ENCODE results near the gene PPFIA1.
"Not testable (repeated sequence)": the region's sequence is repeated elsewhere in the genome, so short reads cannot be mapped to it uniquely, and the experiment has no call there.

The PPFIA1 gene

DNA sequence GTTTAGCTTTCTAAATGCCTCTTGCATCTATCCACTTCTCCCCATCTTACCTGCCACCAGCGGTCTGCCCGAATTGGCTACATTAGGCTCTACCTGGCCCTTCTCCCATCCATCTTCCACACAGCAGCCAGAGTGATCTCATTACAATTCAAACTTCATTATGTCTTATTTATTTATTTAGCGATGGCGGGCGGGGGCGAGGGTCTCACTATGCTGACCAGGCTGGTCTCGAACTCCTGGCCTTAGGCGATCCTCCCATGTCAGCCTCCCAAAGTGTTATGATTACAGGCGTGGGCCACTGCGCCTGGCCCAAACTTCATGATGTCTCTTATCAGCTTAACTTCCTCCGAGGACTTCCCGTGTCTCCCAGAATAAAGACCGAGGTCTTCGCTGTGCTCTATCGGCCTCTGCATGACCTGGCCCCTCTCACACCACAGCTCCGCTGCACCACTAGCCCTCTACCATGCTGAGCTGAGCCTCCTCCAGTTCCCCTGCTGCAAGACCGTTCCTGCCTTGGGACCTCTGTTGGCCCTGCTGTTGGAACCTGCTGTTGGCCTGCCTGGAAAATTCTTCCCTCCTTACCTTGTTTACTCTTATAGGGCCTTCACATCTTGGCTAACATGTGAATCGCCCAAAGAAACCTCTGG is 127.0 kb downstream of the PPFIA1 start:
- no peak for DNase-seq (ENCODE audit: low read depth)

DNA sequence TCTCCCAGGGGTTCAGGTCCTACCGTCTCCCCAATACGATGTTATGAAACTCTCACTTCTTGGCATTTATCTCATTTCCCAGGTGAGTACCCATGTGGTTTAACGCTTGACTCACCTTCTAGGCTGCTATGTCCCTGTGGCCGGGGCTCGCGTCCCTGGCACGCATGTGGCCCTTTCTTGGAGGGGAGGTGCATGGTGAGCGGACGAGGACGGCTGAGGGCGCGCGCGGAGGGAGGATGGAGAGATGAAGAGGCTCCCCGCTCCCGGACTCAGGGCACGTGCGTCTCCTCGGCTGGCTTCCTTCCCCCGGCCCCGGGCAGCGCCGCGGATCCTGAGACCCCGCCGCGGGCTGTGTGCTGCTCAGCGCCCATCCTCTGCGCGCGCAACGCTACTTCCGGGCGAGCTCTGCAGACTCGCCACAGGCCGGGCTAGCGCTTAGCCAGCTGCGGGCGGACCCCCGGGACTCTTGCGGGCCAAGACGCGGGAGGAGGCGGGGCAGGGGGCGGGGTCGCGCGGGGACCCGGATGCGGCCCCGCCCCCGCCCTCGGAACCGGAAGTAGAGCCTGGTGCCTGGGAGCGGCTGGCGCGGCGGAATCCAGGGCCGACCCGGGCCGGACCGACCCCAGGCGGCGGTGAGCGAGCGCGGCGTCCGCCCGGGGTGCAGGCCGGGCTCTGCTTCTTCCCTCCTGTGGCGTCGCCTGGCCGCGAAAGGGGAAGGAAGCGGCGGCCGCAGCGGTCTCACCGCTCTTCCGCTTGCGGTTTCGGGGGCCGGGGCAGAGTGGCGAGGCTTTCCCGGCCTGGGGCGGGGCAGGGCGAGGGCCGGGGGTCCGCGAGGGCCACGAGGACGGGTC is 127.7 kb downstream of the PPFIA1 start, which contains the start of gene CTTN:
TSS of gene CTTN (plus strand) at position 547 of the 851 bp plus-strand sequence. CDS start 8,769 bp downstream, outside the sequence.
- peak; percentile 25 for DNase-seq (ENCODE audit: low read depth)

DNA sequence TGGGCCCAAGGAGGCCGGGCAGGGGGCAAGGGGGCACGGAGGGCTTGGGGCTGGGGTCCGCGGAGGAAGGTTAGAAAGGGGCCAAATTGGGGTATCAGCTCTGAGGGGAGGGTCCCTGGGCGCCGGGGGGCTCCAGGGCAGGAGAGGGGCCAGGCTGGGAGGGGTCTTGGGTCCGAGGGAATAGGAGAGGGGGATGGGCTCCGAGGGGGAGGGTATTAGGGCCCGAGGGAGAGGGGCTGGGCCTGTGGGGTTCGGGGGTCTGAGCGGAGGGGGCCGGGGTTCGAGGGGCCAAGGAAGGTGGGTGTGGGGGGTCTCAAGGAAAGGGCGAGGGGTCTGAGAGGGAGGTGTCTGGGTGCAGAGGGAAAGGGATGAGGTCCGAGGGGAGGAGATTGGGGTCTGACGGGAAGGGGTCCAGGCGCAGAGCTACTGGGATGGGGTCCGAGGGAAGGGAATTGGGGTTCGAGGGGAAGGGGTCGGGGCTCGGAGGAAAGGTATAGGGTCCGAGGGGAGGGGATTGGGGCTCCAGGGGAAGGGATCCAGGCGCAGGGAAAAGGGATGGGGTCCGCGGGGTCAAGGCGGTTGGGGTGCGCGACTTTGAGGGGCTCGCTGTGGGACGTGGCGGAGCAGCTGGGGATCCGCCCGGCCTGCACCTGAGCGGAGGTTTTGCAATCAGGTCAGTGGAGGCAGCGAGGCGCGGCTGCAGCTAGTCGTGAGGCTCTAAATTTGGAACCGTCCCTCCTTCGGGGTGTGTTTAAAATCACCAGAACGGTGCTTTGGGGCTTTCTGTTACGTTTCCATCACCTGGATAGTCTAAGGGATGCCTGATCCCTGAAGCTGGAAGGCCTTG is 128.6 kb downstream of the PPFIA1 start:
- DNase-seq (ENCODE audit: low read depth), result no peak

DNA sequence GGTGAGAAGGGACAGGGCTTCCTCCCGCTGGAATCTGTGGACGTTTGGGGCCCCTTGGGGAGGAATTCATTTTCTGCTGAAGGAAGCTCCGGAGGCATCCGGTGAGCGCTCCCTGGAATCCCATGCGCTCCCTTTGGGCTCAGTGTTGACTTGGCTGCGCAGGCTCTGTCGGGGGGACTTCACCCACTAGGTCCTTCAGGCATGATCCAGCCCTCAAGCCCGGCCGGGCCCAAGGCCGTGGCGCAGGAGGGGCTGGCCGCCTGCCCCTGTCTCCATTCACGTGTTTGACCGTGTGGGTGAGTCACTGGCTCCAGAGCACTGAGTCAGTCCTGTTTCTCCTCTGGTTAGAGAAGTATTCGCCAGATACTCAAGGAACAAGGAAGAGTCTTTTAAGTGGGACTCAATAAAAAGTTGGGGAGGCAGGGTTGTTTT is 129.2 kb downstream of the PPFIA1 start:
- no peak for DNase-seq (ENCODE audit: low read depth)

DNA sequence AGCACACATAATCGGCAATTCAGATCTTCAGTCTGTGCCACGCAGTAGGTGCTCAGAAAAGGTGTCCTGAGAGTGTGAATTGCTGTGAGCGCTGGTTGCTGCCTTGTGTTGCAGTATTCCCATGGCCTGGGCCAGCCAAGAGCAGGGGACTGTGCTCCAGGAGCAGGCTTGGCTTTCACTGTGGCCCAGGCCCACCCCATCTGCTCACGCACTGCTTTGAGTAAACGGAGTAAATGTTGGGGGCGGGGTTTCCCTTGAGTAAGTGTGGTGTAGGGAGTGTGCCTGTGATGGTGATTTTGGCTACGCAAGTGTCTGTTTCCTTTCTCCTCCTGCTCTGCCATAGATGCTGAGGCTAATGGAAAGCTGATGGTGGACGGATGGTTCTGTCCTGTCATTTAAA is 130.2 kb downstream of the PPFIA1 start:
- DNase-seq (ENCODE audit: low read depth), result no peak

DNA sequence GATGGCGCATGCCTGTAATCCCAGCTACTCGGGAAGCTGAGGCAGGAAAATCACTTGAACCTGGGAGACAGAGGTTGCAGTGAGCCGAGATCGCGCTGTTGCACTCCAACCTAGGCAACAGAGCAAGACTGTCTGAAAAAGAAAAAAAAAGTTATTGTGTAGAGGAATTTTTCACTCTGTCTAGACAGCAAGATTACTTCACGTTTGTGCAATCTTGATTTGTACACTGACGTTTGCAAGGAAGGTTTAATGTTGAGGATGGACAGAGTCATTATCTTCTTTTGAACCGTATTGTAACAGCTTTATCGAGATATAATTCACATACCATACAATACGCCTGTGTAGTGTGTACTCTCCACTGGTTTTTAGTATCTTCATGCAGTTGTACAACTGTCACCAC is 131.5 kb downstream of the PPFIA1 start:
- DNase-seq (ENCODE audit: low read depth), result no peak

DNA sequence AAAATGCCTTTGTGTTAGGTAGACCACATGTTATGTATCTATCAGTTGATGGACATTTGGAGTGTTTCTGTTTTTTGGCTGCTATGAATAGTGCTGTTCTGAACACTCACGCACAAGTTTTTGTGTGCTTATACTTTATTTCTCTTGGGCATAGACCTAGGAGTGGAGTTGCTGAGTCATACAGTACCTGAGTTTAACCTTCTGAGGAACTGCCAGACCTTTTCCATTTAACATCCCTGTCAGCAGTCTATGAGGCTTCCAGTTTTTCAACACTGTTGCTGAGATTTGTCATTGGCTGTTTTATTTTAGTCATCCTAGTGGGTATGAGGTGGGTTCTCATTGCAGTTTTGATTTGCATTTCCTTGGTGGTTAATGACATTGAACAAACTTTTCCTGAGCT is 132.2 kb downstream of the PPFIA1 start:
- no peak for DNase-seq (ENCODE audit: low read depth)

DNA sequence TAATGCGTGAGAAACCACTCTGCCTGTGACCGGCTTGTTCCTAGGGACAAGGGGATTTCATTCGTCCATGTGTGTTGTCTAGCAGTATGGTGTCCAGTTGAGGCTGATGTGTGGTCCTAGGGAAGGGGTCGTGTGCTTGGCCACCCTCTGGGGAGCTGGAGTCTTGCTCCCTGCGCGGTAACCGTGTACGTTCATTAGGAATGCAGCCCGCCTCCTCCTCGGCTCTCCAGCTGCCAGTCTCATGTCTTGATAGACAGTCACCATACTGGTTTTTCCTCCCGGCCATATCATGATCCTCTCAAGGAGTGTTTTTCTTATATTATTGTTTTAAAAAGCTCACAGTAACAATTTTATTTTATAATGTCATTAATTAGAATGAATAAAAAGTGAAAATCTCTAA is 133.8 kb downstream of the PPFIA1 start:
- DNase-seq (ENCODE audit: low read depth), result no peak

DNA sequence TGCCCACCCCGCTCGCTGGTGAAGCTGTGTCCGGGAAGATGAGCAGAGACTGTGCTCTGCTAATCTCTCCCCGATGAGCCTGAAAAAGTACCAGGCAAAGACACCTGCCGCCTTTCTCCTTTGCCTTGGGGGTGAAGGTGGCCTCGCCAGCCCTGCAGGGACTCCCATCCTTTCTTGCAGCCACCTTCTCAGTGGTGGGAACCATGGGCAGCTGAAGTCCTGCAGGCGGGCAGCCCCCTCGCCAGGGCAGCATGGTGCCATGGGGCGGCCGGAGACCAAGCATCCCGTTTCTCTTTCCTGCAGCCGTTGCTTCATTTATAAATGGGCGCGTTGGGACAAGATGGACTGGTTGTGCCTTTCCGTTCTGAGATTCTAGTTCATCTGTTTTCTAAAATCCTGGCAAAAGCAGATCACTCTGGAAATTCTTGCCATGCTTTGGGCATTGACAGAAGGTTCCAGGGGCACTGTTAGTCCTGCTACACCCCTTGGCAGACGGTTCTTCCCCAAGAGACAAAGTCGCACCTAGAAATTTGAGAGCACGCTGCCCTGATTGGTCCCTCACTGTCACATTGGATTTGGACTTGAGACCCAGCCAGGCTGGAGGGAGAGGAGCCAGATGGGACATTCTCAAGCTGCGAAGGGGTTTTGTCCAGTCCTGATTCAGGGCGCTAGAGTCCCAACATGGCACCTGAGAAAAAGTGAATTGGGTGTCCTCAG is 135.3 kb downstream of the PPFIA1 start:
- DNase-seq (ENCODE audit: low read depth), result no peak

DNA sequence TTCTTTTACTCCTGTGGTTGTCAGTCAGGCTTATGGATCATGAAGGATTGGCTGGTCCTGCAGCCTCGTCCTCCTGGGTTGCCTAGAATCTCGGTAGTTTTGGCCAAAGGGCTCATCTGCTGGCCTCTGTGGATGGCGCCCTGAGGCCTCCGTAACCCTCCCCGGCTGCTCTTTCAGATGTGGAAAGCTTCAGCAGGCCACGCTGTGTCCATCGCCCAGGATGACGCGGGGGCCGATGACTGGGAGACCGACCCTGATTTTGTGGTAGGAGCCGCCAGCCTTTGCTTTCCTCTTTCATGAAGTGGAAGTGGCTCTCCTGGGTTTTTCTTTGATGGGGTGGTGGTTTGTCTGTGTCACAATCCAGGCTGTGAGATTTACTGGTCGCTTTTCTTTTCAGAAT is 136.6 kb downstream of the PPFIA1 start:
- DNase-seq (ENCODE audit: low read depth), result no peak

DNA sequence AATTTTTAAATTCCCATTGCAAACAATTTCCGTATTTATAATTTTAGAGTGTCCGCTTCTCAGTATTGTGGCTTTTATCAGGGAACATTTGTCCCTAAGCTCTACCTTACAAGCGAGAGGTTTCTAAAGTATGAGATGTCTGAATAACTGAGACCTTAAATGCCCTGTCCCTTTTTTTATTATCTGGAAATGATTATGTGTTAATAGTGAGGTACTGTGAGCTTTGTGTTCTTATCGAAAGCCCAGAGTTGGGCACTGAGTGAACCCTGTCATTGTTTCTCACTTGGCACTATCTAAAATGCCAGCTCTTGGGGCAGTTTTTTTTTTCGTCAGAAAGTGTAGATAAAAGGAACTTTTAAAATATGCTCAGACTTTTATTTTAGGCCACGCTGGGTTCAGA is 137.3 kb downstream of the PPFIA1 start:
- DNase-seq (ENCODE audit: low read depth), result no peak

DNA sequence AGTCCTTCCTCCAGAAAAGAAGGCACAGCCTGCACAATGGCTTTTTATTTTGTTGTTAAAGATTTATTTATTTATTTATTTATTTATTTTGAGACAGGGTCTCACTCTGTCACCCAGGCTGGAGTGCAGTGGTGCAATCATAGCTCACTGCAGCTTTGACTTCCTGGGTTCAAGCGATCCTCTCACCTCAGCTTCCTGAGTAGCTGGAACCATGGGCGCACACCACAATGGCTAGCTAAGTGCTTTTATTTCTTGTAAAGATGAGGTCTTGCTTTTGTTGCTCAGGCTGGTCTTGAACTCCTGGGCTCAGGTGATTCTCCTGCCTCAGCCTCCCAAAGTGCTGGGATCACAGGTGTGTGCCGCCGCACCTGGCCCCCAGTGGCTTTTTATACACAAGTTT is 137.8 kb downstream of the PPFIA1 start:
- DNase-seq (ENCODE audit: low read depth), result not testable (repeated sequence)

DNA sequence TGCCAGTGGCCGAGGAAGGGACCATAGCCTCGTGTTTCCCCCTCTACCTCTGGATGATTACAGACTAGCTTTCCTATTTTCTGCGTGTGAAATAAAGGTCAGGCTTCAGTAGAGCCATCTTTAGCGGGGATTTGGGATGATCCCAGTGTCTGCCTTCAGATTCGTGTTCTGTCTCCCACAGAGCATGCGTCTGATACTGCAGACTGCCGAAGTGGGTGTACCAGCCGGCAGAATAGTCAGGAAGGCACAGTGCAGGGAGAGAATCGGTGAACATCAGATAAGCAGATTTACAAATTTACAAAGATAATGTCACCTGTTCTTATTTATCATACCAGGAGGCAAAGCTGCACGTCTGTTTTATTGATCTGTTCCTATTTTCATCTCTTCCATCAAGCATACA is 138.9 kb downstream of the PPFIA1 start:
- no peak for DNase-seq (ENCODE audit: low read depth)

DNA sequence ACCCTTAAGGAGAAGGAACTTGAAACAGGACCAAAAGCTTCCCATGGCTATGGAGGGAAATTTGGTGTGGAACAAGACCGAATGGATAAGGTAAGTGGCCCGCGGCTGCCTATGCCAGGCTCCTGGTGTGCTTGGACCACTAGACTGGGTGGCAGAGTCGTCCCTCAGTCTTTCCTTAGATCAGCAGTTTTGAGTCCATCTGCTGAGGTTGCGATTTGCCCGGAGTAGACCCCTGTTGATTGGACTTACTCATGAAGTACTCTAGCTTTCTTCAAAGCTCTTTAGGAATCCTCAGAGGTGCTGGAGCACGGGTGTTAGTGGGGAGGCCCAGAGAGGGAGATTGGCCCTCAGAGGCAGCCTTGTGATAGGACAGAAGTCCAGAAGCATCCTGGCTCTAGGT is 139.4 kb downstream of the PPFIA1 start:
- DNase-seq (ENCODE audit: low read depth), result no peak

DNA sequence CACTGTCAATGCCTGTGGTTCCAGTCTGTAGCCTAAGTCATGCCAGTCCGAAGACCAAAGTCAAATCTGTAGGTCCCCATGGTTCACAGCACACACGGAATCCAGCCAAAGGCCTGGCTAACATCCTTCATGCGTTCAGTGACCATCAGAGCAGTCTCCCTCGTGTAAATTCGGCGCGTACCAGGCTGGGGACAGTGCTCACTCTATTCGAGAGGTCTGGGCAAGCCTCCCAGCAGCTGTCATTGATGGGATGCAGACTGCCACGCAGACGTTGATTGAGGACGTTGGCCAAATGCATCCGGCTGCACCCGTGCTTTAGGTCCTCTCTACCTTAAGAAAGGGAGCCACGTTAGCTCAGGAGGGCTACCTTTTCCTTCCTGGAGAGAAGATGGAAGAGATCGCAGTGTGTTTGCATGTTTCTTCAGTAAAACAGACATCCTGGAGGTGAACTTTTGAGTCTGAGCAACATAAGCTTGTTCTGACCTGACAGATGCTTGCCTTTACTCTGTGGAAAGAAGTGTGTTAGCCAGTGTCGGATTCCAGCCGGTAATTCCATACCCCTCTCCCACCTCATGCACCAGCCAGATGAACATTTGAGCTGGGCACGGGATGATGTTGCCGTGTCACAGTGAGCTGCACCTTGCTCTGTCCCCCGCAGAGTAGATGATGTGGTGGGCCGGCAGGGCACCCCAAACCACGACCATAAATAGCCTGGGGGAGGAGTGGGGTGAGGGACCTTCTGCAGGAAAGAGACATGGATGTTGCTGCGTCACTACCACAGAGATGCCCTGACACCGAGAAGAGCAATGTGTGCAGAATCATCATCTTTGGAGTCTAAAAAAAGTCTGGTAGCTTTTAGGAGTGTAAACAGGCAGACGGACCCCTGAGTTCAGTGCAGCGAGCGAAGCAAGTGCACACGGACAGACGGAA is 140.1 kb downstream of the PPFIA1 start:
- DNase-seq (ENCODE audit: low read depth), result no peak

DNA sequence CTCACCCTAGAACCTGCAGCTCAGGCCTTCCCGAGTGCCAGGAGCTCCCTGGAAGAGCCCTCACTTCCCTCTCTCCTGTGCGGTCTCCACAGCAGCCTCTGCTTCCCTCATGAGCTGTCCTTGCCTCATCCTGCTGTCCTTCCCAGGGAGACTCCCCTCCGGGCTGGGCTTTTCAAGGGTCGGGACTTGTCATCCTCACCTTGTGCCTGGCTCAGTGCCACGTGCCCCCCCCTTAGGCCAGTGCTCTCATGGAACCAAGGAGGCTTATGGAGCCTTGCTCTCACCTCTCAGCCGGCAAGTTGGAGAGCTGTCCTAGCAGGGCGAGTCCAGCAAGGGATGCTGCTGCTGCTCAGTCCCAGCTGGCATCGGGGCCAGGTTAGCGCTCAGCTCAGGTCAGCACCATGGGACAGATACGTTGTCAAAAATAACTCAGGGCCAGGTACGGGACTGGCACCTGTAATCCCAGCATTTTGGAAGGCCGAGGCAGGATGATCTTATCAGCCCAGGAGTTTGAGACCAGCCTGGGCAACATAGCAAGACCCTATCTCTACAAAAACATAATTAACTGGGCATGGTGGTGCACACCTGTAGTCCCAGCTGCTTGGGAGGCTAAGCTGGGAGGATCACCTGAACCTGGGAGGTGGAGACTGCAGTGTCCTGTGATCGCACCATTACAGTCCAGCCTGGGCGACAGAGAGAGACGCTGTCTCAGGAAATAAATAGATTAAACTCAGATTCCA is 141.4 kb downstream of the PPFIA1 start:
- DNase-seq (ENCODE audit: low read depth), result no peak

DNA sequence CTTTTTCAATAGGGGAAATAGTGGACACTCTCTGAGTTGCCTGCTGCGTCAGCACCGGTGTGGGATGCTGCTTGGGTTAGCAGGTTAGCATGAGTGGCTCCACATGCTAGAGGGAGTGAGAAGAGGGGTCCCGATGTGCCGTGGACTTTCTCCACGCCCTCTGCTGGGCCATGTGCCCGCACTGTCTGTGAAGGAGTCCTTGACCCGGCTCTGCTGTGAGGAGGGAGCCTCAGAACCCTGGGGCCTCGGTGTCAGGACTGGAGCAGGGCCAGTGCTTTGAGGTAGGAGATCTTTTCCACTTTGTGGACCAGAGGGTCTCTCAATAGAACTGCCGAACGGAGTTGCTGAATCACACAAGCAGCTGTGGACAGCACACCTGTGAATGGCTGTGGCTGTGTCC is 142.7 kb downstream of the PPFIA1 start:
- DNase-seq (ENCODE audit: low read depth), result no peak

DNA sequence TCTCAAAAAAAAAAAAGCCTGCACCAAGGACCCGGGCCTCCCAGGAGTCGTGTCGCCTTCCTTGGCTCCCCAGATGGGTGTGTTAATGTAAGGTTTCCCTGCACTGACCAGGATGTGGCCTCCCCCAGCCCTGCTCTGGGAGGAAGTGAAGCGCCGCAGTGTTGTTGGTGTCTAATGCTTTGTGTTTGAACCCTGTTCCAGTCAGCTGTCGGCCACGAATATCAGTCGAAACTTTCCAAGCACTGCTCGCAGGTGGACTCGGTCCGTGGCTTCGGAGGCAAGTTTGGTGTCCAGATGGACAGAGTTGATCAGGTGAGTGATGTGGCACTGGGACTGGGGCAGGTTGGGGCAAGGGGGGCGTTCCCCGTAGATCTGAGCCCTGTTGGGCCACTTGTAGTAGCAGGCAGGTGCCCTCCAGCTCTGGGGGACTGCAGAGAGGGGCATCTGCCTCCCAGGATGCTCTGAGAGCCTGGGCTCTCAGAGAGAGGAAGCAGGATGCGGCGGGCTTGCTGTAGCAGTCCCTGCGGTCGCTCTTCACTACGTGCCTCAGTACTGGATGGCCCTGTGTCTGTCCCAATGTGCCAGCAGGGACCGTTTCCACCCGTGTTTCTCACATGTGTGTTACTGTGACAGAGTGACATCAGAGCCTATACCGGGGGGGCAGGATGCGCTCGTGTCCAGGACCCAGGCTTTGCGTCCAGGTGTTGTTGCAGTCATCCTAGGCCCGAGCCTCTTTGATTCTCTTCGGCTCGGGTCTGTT is 144.0 kb downstream of the PPFIA1 start:
- no peak for DNase-seq (ENCODE audit: low read depth)

DNA sequence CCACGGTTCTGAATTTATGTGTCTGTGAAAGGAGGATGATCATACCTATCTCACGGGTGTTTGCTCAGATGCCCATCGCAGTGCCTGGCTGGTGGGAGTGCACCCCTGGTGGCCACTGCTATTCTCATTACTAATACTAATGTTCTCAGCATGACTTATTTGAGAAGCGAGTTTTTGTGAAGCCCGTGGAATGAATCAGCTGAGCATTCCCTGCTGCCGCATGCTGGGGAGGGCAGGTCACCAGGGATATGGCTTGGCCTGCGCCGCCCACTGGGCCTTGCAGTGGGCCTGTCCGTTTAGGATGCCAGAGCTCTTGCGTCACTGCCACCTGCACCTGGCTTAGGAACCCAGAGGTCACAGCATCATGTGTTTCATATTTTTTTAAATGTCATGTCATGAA is 144.7 kb downstream of the PPFIA1 start:
- no peak for DNase-seq (ENCODE audit: low read depth)

Measured in T-helper 22 cell (primary cell).